Neutrophil (primary cell): ENCODE data around the gene PELI3.

Experiments
- H3K27ac ChIP-seq: fragments of 200-600 bp; sonication (generic); 2 replicates; pipeline ENCODE4 v1.5.1; 2016; ENCODE audit warnings: mild to moderate bottlenecking, moderate library complexity
- H3K27me3 ChIP-seq: fragments of 200-600 bp; sonication (generic); 2 replicates; pipeline ENCODE4 v1.6.0; 2016; ENCODE audit warnings: mild to moderate bottlenecking
- H3K36me3 ChIP-seq: fragments of 200-600 bp; sonication (generic); 2 replicates; pipeline ENCODE4 v1.5.1; 2017
- H3K4me1 ChIP-seq, 2 experiments: fragments of 200-600 bp in 1 of 2; sonication (generic) in 1 of 2; 1 replicate in 1 of 2; 2 replicates in 1 of 2; pipeline versions ENCODE4 v1.5.1 to v1.6.1; 2013 to 2016; ENCODE audit warnings: low read depth in 1 of 2, low read length in 1 of 2, mild to moderate bottlenecking in 1 of 2, moderate library complexity in 1 of 2; ENCODE audit not compliant: control insufficient read depth in 1 of 2, insufficient read depth in 1 of 2
- H3K4me3 ChIP-seq, 2 experiments: fragments of 200-600 bp in 1 of 2; sonication (generic) in 1 of 2; 1 replicate in 1 of 2; 2 replicates in 1 of 2; pipeline ENCODE4 v1.5.1; 2013 to 2016; ENCODE audit warnings: low read depth in 1 of 2, low read length in 1 of 2, mild to moderate bottlenecking in 1 of 2, moderate library complexity in 1 of 2
- H3K9me3 ChIP-seq: fragments of 200-600 bp; sonication (generic); 2 replicates; pipeline ENCODE4 v1.5.1; 2016
- CTCF ChIP-seq: fragments of 200-600 bp; sonication (generic); IDR thresholded peaks from 2 replicates; pipeline ENCODE4 v1.5.1; 2016; ENCODE audit warnings: antibody characterized with exemption

Gene PELI3

GRCh38 chr11:66475349-66476172 is 8.9 kb downstream of the PELI3 start:
- Histone ChIP-seq H3K4me1 (peaks cover 14 to 15% of the 10 kb centered on the region in 2 experiments), H3K9me3 (no peaks in the 10 kb centered on the region), H3K36me3 (no peaks in the 10 kb centered on the region), H3K27ac (no peak overlapping the region), H3K4me3 (no peak overlapping the region), H3K27me3 (no peaks in the 10 kb centered on the region)
- TF ChIP-seq CTCF, result no peak

DNA sequence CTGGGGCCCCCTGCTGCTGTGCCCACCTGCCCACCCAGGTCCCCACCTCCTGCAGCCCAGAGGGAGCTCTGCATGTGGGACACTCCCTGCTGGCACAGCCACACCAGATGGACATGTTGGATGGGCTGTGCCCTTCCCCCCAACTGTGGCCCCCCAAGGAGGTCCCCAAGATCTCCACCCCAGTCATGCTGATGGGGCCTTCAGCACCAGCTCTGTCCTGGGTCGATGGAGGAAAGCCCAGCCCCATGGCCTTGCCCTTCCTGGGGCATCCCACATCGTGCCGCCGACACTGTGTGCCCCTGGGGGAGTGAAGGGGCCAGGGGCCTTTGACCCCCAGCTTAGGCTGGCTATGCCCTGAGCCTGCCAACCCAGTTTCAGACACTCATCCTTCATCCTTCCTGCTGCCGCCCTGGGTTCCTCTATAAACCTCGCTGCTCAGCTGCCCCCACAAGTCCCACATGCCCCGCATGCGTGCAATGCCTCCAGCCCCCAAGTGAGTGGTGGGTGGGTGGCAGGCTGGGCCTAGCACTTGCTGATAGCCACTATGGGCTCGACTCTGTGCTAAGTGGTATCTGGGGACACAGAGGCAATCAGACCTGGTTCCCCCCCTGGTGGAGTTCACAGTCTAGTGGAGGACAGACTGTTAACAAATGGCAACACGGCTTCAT is 9.6 kb downstream of the PELI3 start:
- H3K9me3 ChIP-seq, result no peaks in the 10 kb centered on the region
- no peak overlapping the region for H3K4me3 ChIP-seq
- no peaks in the 10 kb centered on the region for H3K36me3 ChIP-seq
- no peak overlapping the region for H3K27ac ChIP-seq
- TF ChIP-seq CTCF, result no peak
- peaks cover 19 to 20% of the 10 kb centered on the region in 2 experiments for H3K4me1 ChIP-seq
- H3K27me3 ChIP-seq, result no peaks in the 10 kb centered on the region

- TF ChIP-seq CTCF, result no peak
- H3K4me3 ChIP-seq, result no peak overlapping the region
- no peaks in the 10 kb centered on the region for H3K9me3 ChIP-seq
- no peak overlapping the region for H3K27ac ChIP-seq
- no peaks in the 10 kb centered on the region for H3K27me3 ChIP-seq
- H3K4me1 ChIP-seq, result peaks cover 19 to 20% of the 10 kb centered on the region in 2 experiments
- H3K36me3 ChIP-seq, result no peaks in the 10 kb centered on the region
Observed at GRCh38 chr11:66476841-66477251, 10.1 kb downstream of the PELI3 start.

DNA sequence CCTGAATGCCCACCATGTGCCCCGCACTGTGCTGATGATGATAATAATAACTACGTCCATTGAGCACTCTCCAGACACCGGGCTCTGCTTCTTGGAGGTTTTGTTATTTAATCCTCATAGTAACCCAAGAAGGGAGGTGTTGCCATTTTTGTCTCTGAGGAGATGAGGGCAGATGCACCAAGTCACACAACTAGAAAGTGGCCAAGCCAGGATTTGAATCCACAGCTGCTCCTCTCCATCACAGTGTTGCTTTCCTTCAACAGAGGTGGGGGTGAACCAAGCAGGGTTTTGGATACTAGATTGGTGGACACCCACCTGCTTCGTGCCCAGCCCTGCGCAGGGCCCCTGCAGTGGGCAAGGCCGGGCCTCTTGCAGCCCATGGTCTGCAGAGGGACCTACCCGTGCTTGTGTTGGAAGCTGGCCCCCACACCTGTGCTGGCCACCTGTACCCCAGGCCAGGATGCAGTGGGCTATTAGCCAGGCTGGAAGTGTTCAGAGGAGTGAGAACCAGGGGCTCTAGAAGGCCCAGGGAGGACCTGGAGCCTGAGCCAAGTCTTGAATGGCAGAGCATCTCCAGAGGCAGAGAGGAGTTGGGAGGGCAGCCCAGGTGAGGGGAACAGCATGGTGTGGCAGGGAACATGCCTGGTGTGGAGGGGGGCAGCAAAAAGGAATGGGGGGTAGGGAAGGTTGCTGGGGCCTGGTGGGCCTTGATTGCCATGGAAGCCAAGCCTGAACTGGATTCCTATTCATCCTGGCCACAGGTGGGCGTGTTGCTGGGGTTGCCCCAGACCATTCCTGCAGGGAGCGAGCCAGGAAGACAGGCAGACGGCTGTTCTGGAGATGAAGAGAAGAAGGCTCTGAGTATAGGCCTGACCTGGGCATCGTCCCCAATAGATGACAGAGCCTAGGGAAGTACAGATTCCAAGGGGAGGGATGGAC is 10.8 kb downstream of the PELI3 start:
- no peaks in the 10 kb centered on the region for H3K36me3 ChIP-seq
- peaks cover 19 to 20% of the 10 kb centered on the region in 2 experiments for H3K4me1 ChIP-seq
- no peak for TF ChIP-seq CTCF
- H3K9me3 ChIP-seq, result no peaks in the 10 kb centered on the region
- H3K27ac ChIP-seq, result no peak overlapping the region
- no peak overlapping the region for H3K4me3 ChIP-seq
- H3K27me3 ChIP-seq, result no peaks in the 10 kb centered on the region

DNA sequence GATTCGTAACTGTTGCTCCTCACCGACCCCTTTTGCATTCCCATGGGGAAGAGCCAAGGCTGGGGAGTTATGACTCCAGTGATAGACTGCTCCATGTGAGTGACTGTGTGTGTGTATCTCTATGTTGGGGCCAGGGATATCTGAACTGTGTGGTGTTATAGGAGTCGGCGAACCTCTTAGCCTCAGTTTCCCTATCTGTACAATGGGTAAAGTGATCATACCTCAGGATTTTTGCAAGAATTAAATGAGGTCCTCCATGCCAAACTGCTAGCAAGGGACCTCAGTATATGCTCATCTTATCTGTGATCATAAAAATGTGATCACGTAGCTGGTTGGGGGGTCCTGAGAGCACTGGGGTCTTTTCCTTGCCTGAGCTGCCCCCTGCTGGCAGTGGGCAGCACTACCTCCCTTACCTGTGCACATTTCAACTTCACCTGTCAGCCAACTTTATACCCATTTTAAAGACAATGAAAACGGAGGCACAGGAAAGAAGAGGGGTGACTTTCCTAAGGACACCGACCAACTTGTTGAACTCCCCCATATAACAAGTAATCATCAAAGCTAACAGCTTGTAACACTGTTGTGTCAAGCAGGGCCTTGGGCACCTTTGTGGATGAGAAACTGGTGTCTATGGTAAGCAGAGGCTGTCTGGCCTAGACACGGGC is 12.2 kb downstream of the PELI3 start:
- Histone ChIP-seq H3K9me3 (no peaks in the 10 kb centered on the region), H3K36me3 (peaks cover 7% of the 10 kb centered on the region), H3K27ac (peak overlapping the region; percentile 78), H3K27me3 (no peaks in the 10 kb centered on the region), H3K4me1 (peaks cover 19 to 20% of the 10 kb centered on the region in 2 experiments), H3K4me3 (peak overlapping the region; percentile 80 to 81)
- peak; percentile 61 for TF ChIP-seq CTCF
